Left cardiac atrium (tissue), 4 donors: ENCODE measurements around the gene COASY. TPM values are rescaled to one million over a fixed set of nuclear protein-coding genes. Genes with fewer than 3 reads are reported as not detected.
A peak's percentile ranks its signal among the peaks of the same experiment; 100 is the strongest.

Experiments
- ATAC-seq, 2 donors: fragments of 200-7000 bp; cut with Tn5 transposase; one replicate each; pipeline ENCODE4 v1.9.1; 2020; ENCODE audit warnings: mild to moderate bottlenecking in 2 of 2, moderate library complexity in 2 of 2
- DNase-seq: peaks from one replicate; pipeline ENCODE4 v3.0.0-alpha.2; 2020
- intact Hi-C, 2 donors: fragments of 100-400 bp; cut with DNase I; formaldehyde crosslinking; loops; one replicate each; pipeline versions ENCODE4 v1.14.1 to v1.15.1; 2022 to 2023
- total RNA-seq, 2 donors: library from RNA; stranded (reverse); fragmentation: NEBNext Ultra II Directional; extraction: Animal tissue kit (Norgen Biotek cat#: 25700); gene quantifications; one replicate each; pipeline ENCODE4 v1.2.1, GENCODE V29; 2021
- donor health status: DM: no; HTN: yes; CAD: no.
- donor health status: DM: no; HTN: yes; CAD: no; lungs with severe emphysema.
- donor health status: DM: yes; HTN: yes; CAD: no.
- donor health status: Dilated cardiomyopathy.

The COASY gene
- total RNA-seq, 2 donors from 2014 or later: 37.2 to 37.5 TPM

DNA sequence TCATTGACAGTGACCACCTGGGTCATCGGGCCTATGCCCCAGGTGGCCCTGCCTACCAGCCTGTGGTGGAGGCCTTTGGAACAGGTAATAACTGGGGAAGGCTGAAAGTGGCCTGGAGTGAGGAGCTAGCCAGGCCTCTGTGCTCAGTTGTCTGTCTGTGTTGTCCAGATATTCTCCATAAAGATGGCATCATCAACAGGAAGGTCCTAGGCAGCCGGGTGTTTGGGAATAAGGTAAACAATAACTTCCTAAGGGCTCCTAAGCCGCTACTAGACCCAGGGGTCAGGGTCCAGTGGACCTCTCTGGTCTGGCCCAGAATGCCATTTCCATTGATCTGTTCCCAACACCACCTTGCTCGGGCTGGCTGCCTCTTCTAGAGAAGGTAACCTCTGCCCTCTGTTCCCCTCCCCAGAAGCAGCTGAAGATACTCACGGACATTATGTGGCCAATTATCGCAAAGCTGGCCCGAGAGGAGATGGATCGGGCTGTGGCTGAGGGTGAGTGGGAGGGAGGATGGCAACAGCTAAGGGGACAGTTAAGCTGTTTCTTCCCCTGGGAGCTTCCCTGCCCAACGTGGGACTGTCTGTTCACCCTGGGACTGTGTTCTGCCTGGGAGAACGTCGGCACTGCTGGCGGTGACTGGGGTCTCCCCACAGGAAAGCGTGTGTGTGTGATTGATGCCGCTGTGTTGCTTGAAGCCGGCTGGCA is 3.0 kb downstream of the COASY start:
- no peak for ATAC-seq
- intact Hi-C loops: no loop called here
- no peak for DNase-seq

DNA sequence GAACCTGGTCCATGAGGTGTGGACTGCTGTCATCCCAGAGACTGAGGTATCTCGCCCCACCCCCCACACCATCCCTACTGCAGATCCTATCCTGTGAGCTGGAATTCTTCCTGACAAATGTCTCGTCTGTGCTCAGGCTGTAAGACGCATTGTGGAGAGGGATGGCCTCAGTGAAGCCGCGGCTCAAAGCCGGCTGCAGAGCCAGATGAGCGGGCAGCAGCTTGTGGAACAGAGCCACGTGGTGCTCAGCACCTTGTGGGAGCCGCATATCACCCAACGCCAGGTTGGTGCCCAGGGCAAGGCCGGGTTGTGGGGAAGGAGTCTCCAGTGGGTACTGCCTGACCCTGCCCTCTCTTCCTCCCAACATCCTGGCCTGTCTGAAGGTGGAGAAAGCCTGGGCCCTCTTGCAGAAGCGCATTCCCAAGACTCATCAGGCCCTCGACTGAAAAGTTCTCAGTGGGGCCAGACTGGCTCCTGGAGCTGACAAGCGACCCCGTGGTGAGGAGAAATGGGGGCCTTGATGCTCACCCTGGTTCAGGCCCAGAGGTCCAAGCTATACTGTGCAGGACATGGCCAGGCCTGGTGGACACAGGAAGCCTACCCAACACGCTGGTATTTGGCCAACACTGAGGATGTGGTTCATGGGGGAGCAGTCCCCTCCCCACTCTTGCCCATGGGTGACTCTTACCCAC is 3.7 kb downstream of the COASY start:
- intact Hi-C loops: no loop called here
- DNase-seq (no peak), ATAC-seq (no peak)

DNA sequence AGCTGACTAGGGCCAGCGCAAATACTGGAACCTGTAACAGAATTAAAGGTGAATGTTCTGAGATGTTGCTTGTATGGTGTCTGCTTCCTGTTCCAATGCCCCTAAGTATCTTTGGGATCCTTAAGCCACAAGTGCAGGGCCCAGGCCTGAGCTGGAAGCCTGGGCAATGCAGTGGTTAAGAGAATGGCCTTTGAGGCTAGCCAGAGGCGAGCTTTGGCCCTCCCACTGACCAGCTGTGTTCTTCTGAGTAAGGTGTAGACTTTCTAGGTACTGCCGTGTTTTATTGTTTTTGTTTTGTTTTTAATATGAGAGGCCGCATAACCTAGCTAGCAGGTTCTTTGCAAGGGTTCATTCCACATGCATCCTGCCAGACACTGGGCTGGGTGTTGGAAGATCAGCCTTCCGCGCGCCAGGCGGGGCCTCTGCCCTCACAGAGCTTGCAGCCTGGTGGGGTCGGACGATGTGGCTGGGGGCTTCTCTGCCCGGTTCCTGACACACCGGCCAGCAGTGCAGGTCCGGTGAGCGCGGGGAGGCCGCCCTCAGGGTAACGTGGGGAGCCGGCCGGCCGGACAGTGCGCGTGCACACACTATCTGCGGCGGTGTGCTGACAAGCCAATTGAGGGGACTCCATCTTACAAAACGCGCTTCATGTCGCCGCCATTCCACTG is 4.4 kb downstream of the COASY start:
- intact Hi-C loops: no loop called here
- no peak for ATAC-seq

DNA sequence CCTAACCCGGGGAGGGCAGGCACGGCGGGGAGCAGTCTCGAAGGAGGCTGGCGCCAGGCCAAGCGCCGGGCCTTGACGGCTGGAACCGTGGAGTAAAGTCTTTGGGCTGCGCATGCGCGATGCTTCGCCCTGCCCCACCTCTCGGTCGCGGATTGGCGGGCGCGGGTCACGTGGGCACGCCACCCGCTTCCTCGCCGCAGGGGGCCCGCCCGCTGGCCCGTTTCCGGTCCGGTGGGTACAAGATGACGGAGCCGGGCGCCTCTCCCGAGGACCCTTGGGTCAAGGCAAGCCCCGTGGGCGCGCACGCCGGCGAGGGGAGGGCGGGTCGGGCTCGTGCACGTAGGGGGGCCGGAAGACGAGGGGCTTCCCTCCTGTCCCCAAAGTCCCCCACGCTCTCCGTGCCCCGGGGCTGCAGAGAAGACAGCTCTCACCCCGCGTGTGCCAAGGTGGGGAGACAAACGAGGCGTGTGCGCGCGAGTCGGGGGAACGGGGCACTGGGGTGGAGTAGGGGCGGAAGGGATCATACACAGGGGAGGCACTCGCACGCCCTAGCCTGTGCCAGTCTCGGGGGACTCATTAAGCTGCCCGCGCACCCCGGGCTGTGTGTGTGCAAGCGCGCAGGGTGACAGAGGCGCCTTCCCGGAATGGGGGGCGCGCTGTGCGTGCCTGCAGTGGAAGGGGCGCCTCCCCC is 5.1 kb downstream of the COASY start, which contains the start of gene MLX:
Gene MLX, plus strand, starts transcription at position 218 of the 691 bp plus-strand sequence. Its CDS starts 25 bp downstream, at position 243.
- intact Hi-C loops: no loop called here
- ATAC-seq (peak; percentile 87 to 91), DNase-seq (peak; percentile 98)

More for the DNA sequence above, 4.4 kb downstream of the COASY start:
- DNase-seq: no peak

GRCh38 chr17:42568341-42569111 is 6.6 kb downstream of the COASY start:
- DNase-seq: no peak
- intact Hi-C loops: no loop called here

GRCh38 chr17:42571435-42572225 is 9.7 kb downstream of the COASY start:
- DNase-seq (no peak), ATAC-seq (no peak)
- intact Hi-C loops: loop anchor here in 1 of 2 donors (10.0 kb wide), 1 partner anchor 103 kb away; the partner anchor contains the start of gene PLEKHH3

More at GRCh38 chr17:42568341-42569111, 6.6 kb downstream of the COASY start:
- ATAC-seq: no peak

GRCh38 chr17:42573095-42573494 is 11.1 kb downstream of the COASY start:
- no peak for DNase-seq
- intact Hi-C loops: loop anchor here in 1 of 2 donors (10.0 kb wide), 1 partner anchor 102 kb away; the partner anchor contains the start of gene PLEKHH3
- ATAC-seq: no peak

GRCh38 chr17:42574463-42574862 is 12.5 kb downstream of the COASY start:
- DNase-seq: no peak
- intact Hi-C loops: loop anchor here in 1 of 2 donors (10.0 kb wide), 1 partner anchor 100 kb away; the partner anchor contains the start of gene PLEKHH3

GRCh38 chr17:42577140-42577531 is 15.2 kb downstream of the COASY start:
- intact Hi-C loops: loop anchor here (5.0 to 10.0 kb wide), 2 partner anchors 98 to 185 kb away; partner anchors contain the start of genes PLEKHH3 (in 1 of the 2) and RAMP2 (in 1 of the 2)
- ATAC-seq (no peak), DNase-seq (no peak)

More at GRCh38 chr17:42574463-42574862, 12.5 kb downstream of the COASY start:
- no peak for ATAC-seq

GRCh38 chr17:42577532-42578281 is 15.8 kb downstream of the COASY start, which contains the start of gene PSMC3IP:
Gene PSMC3IP (minus strand): TSS chr17:42577729. CDS start chr17:42577686, 43 bp downstream.
- ATAC-seq (peak; percentile 96), DNase-seq (peak; percentile 97)
- intact Hi-C loops: loop anchor here (2.0 to 10.0 kb wide), 3 partner anchors 31 to 185 kb away; partner anchors contain the start of genes PLEKHH3 (in 1 of the 2), RAMP2 (in 1 of the 2), RETREG3 (in 1 of the 2) and TUBG1 (in 1 of the 2)

DNA sequence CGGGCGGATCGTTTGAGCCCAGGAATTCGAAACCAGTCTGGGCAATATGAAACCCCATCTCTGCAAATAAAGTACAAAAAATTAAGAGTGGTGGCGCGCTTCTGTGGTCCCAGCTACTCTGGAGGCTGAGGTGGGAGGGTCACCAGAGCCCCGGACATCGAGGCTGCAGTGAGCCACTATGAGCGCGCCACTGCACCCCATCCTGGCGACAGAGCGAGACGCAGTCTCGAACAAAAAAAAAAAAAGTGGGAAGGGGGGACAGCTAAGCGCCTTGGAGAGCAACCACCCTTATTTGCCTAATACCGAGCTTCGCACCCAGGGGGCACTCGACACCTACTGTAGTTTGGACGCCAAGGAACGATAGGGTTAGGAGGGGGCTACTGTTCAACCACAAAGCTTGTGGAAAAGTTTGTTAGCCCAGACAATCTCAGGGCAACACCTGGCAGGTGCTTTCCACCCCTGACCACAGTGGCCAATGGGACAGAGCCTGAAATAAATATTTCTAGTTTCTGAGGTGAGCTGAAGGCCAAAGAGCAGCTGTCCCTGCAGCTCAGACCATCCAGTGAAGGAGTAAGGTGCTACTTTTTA is 16.4 kb downstream of the COASY start:
- DNase-seq: peak; percentile 71
- ATAC-seq: peak; percentile 81 to 83
- intact Hi-C loops: loop anchor here (2.0 to 10.0 kb wide), 3 partner anchors 30 to 184 kb away; partner anchors contain the start of genes PLEKHH3 (in 1 of the 2), RAMP2 (in 1 of the 2), RETREG3 (in 1 of the 2) and TUBG1 (in 1 of the 2)

GRCh38 chr17:42579794-42580551 is 18.0 kb downstream of the COASY start:
- intact Hi-C loops: loop anchor here (2.0 to 10.0 kb wide), 4 partner anchors 29 to 182 kb away; partner anchors contain the start of genes CCR10 (in 1 of the 2), CNTNAP1 (in 1 of the 2), PLEKHH3 (in 1 of the 2) and RAMP2 (in 1 of the 2)
- ATAC-seq (no peak), DNase-seq (no peak)

- intact Hi-C loops: loop anchor here in 1 of 2 donors (10.0 kb wide), 1 partner anchor 103 kb away; the partner anchor contains the start of genes CCR10 and CNTNAP1
- DNase-seq: no peak
Observed at GRCh38 chr17:42581744-42582270, 19.9 kb downstream of the COASY start.

GRCh38 chr17:42584880-42585279 is 22.9 kb downstream of the COASY start:
- DNase-seq (no peak), ATAC-seq (no peak)
- intact Hi-C loops: loop anchor here in 1 of 2 donors (10.0 kb wide), 1 partner anchor 100 kb away; the partner anchor contains the start of genes CCR10 and CNTNAP1

More at GRCh38 chr17:42581744-42582270, 19.9 kb downstream of the COASY start:
- no peak for ATAC-seq
